ENCODE measurements around the gene NR0B2. TPM values are rescaled to one million over a fixed set of nuclear protein-coding genes. Genes with fewer than 3 reads are reported as not detected.

Gene NR0B2
- total RNA-seq, 2 experiments from 2014 or later = not detected

- Histone ChIP-seq H3K4me3 (ENCODE audit: low read depth, low read length, poor library complexity, severe bottlenecking) (peak overlapping the region; percentile 82), H2AFZ (ENCODE audit: low read length) (peak overlapping the region; percentile 27; the same call in 1 of the 2 replicates), H3K9me3 (ENCODE audit: low read length) (no peaks in the 10 kb centered on the region), H3K4me2 (ENCODE audit: low read length) (peak overlapping the region; percentile 99), H3K36me3 (ENCODE audit: insufficient read depth, low read length) (no peaks in the 10 kb centered on the region), H3K79me2 (ENCODE audit: insufficient read depth, low read depth, low read length) (no peaks in the 10 kb centered on the region), H3K27ac (ENCODE audit: low read depth, low read length, poor library complexity, severe bottlenecking) (peak overlapping the region; percentile 97), H3K4me1 (ENCODE audit: insufficient read depth, low read length, poor library complexity, severe bottlenecking) (peaks cover 40% of the 10 kb centered on the region), H3K9me2 (ENCODE audit: insufficient read depth, low read length) (no peaks in the 10 kb centered on the region), H4K20me1 (ENCODE audit: insufficient read depth, low read length) (no peaks in the 10 kb centered on the region)
- CTCF ChIA-PET (ENCODE audit: unreplicated experiment) = interaction anchor here (1.3 kb wide), 1 partner anchor 65 kb away, joined by 3 read pairs; no protein-coding TSS in a partner anchor
- intact Hi-C loops (cut with micrococcal nuclease; ENCODE audit: unreplicated experiment) = loop anchor here (2.0 kb wide), 1 partner anchor 172 kb away; no protein-coding TSS in a partner anchor
- no TSS peak for BruUV-seq (replicated peaks)
- TF ChIP-seq EZH2phosphoT487 (IDR thresholded peaks at IDR 0.05; ENCODE audit: borderline replicate concordance, low read depth, low read length) = no peak
- peak; percentile 98 for DNase-seq (ENCODE audit: low spot score)
- POLR2A ChIA-PET = interaction anchor here (0.7 to 2.7 kb wide), 19 partner anchors 10 to 1396 kb away, joined by 3 to 19 read pairs (median 5); partner anchors contain the start of genes GPN2 and PIGV
Observed at GRCh38 chr1:26864610-26865480, 48.9 kb downstream of the NR0B2 start.

GRCh38 chr1:26863685-26864077, 50.1 kb downstream of the NR0B2 start:
- intact Hi-C loops (cut with micrococcal nuclease; ENCODE audit: unreplicated experiment) = loop anchor here (2.0 kb wide), 1 partner anchor 171 kb away; no protein-coding TSS in a partner anchor
- peak overlapping the region; percentile 77 for H3K4me2 ChIP-seq (ENCODE audit: low read length)
- no peaks in the 10 kb centered on the region for H3K9me3 ChIP-seq (ENCODE audit: low read length)
- no TSS peak for BruUV-seq (replicated peaks)
- H3K9me2 ChIP-seq (ENCODE audit: insufficient read depth, low read length) = no peaks in the 10 kb centered on the region
- H2AFZ ChIP-seq (ENCODE audit: low read length) = no peak overlapping the region
- no peaks in the 10 kb centered on the region for H3K79me2 ChIP-seq (ENCODE audit: insufficient read depth, low read depth, low read length)
- no peak for DNase-seq (ENCODE audit: low spot score)
- POLR2A ChIA-PET = interaction anchor here (0.8 to 1.6 kb wide), 2 partner anchors 14 to 31 kb away, joined by 4 to 5 read pairs; no protein-coding TSS in a partner anchor
- H3K4me3 ChIP-seq (ENCODE audit: low read depth, low read length, poor library complexity, severe bottlenecking) = peak overlapping the region; percentile 82
- H4K20me1 ChIP-seq (ENCODE audit: insufficient read depth, low read length) = no peaks in the 10 kb centered on the region
- CTCF ChIA-PET (ENCODE audit: unreplicated experiment) = no interaction called here
- no peak for TF ChIP-seq CTCF (conservative IDR thresholded peaks at IDR 0.05; ENCODE audit: low read length)
- no peak for TF ChIP-seq EZH2phosphoT487 (IDR thresholded peaks at IDR 0.05; ENCODE audit: borderline replicate concordance, low read depth, low read length)
- peak overlapping the region; percentile 97 for H3K27ac ChIP-seq (ENCODE audit: low read depth, low read length, poor library complexity, severe bottlenecking)
- no peaks in the 10 kb centered on the region for H3K36me3 ChIP-seq (ENCODE audit: insufficient read depth, low read length)
- peaks cover 40% of the 10 kb centered on the region for H3K4me1 ChIP-seq (ENCODE audit: insufficient read depth, low read length, poor library complexity, severe bottlenecking)

GRCh38 chr1:26862781-26863684, 50.7 kb downstream of the NR0B2 start, which contains the start of gene SFN:
Gene SFN, plus strand, starts transcription at chr1:26863149. Its CDS starts 64 bp downstream, at chr1:26863213.
- peak; percentile 74 for DNase-seq (ENCODE audit: low spot score)
- peak within 1 kb of the TSS; percentile 77 for H3K4me2 ChIP-seq (ENCODE audit: low read length)
- intact Hi-C loops (cut with micrococcal nuclease; ENCODE audit: unreplicated experiment) = loop anchor here (1.0 kb wide), 1 partner anchor 15 kb away; no protein-coding TSS in a partner anchor
- H3K79me2 ChIP-seq (ENCODE audit: insufficient read depth, low read depth, low read length) = no peaks in the 10 kb centered on the region
- peak within 1 kb of the TSS; percentile 9; the same call in 1 of the 2 replicates for H2AFZ ChIP-seq (ENCODE audit: low read length)
- POLR2A ChIA-PET = interaction anchor here (0.8 kb wide), 1 partner anchor 15 kb away, joined by 4 read pairs; no protein-coding TSS in a partner anchor
- peaks cover 40% of the 10 kb centered on the region for H3K4me1 ChIP-seq (ENCODE audit: insufficient read depth, low read length, poor library complexity, severe bottlenecking)
- no peaks in the 10 kb centered on the region for H3K9me2 ChIP-seq (ENCODE audit: insufficient read depth, low read length)
- CTCF ChIA-PET (ENCODE audit: unreplicated experiment) = interaction anchor here (0.5 kb wide), 1 partner anchor 1246 kb away, joined by 5 read pairs; no protein-coding TSS in a partner anchor
- H3K27ac ChIP-seq (ENCODE audit: low read depth, low read length, poor library complexity, severe bottlenecking) = peak within 1 kb of the TSS; percentile 97
- no peaks in the 10 kb centered on the region for H3K9me3 ChIP-seq (ENCODE audit: low read length)
- peak within 1 kb of the TSS; percentile 82 for H3K4me3 ChIP-seq (ENCODE audit: low read depth, low read length, poor library complexity, severe bottlenecking)
- TF ChIP-seq EZH2phosphoT487 (IDR thresholded peaks at IDR 0.05; ENCODE audit: borderline replicate concordance, low read depth, low read length) (no peak), CTCF (conservative IDR thresholded peaks at IDR 0.05; ENCODE audit: low read length) (peak; percentile 86)
- no peaks in the 10 kb centered on the region for H4K20me1 ChIP-seq (ENCODE audit: insufficient read depth, low read length)
- BruUV-seq (replicated peaks) = no TSS peak
- no peaks in the 10 kb centered on the region for H3K36me3 ChIP-seq (ENCODE audit: insufficient read depth, low read length)

All from OCI-LY7 (cell line).